Heart right ventricle (tissue), 16 donors: ENCODE data around the gene EFNB3. TPM values are rescaled to one million over a fixed set of nuclear protein-coding genes. Genes with fewer than 3 reads are reported as not detected.

Experiments used
- ATAC-seq, 8 donors: fragments of 200-7000 bp; cut with Tn5 transposase; one replicate each; pipeline ENCODE4 v1.9.1; 2020; ENCODE audit warnings: mild to moderate bottlenecking in 8 of 8, moderate library complexity in 8 of 8, moderate number of reproducible peaks in 1 of 8
- DNase-seq, 2 donors: peaks; one replicate each; pipeline ENCODE4 v3.0.0-alpha.2; 2020
- H3K27ac ChIP-seq, 10 donors: fragments of 200-600 bp; sonication (generic) in 2 of 10; one replicate each; pipeline versions ENCODE4 v1.5.0 to v1.8.0; 2020 to 2022; ENCODE audit warnings: mild to moderate bottlenecking in 3 of 10
- H3K27me3 ChIP-seq, 7 donors: fragments of 200-600 bp; one replicate each; pipeline ENCODE4 v1.8.0; 2021 to 2022; ENCODE audit warnings: mild to moderate bottlenecking in 2 of 7
- H3K36me3 ChIP-seq, 9 donors: fragments of 200-600 bp; sonication (generic) in 1 of 9; one replicate each; pipeline versions ENCODE4 v1.5.0 to v1.8.0; 2020 to 2022; ENCODE audit warnings: mild to moderate bottlenecking in 2 of 9
- H3K4me1 ChIP-seq, 9 donors: fragments of 200-600 bp; sonication (generic) in 1 of 9; one replicate each; pipeline versions ENCODE4 v1.5.0 to v1.8.0; 2020 to 2022; ENCODE audit warnings: mild to moderate bottlenecking in 4 of 9
- H3K4me3 ChIP-seq, 10 donors: fragments of 200-600 bp; sonication (generic) in 2 of 10; one replicate each; pipeline versions ENCODE4 v1.5.0 to v1.8.0; 2020 to 2022; ENCODE audit warnings: mild to moderate bottlenecking in 7 of 10, moderate library complexity in 2 of 10
- H3K9me3 ChIP-seq, 11 donors: fragments of 200-600 bp in 10 of 11; sonication (generic) in 2 of 11; one replicate each; pipeline versions ENCODE4 v1.5.0 to v1.8.0; 2013 to 2022; ENCODE audit warnings: mild to moderate bottlenecking in 2 of 11, control low read depth in 1 of 11, moderate library complexity in 1 of 11
- CTCF ChIP-seq, 9 donors: fragments of 200-600 bp; sonication (generic) in 2 of 9; IDR thresholded peaks; one replicate each; pipeline versions ENCODE4 v1.5.0 to v1.8.0; 2021 to 2022; ENCODE audit warnings: antibody characterized with exemption in 9 of 9, mild to moderate bottlenecking in 5 of 9, moderate library complexity in 1 of 9
- WGBS, 2 donors: extraction: QIAGEN DNeasy Blood & Tissue Kit; methylation state at CpG; one replicate each; pipeline ENCODE4 v1.1.7; 2013; ENCODE audit warnings: inconsistent platforms in 1 of 2; 5-methylcytosine and 5-hydroxymethylcytosine counted together
- intact Hi-C, 10 donors: fragments of 100-400 bp; cut with DNase I; formaldehyde crosslinking; loops; one replicate each; pipeline versions ENCODE4 v1.11.1 to v1.14.2; 2022
- polyA plus RNA-seq, 2 donors: library from polyadenylated mRNA; stranded (reverse); fragments of 200-250 nt; gene quantifications; one replicate each; pipeline ENCODE4 v1.2.3, GENCODE V29; 2013
- total RNA-seq, 10 donors: library from RNA; stranded (reverse); fragmentation: NEBNext Ultra II Directional in 3 of 10; extraction: Animal tissue kit (Norgen Biotek cat#: 25700) in 3 of 10; gene quantifications; one replicate each; pipeline versions ENCODE4 v1.2.1 to v1.2.4, GENCODE V29; 2021 to 2023
- donor health status: Arrhythmogenic right ventricular cardiomyopathy.
- donor health status: ischemic (EF 13 %, LVEDD 7.1; RV severe dilation, severe dysfunction).
- donor health status: healthy with polysubstance abuse.
- donor health status: DM: no; HTN: yes; CAD: no.
- donor health status: DM: no; HTN: no; CAD: no.
- donor health status: ischemic (EF 25% LVEDD 6.9; RV normal size, moderate dysfunction).
- donor health status: ischemic (EF 25% LVEDD 5.7; RV mildly dilated, moderate dysfunction).
- donor health status: healthy.
- donor health status: DM: yes; HTN: yes; CAD: no.
- donor health status: Ischemic cardiomyopathy.
- donor health status: ischemic (EF 35%, LVEDD 5.7; RV mildly dilated, moderate dysfunction).
- donor health status: nonischemic (EF 11% LVEDD 7.7; RV severe dilation, severe dysfunction).
- donor health status: DM: yes; HTN: yes; CAD: no.
- donor health status: PGD.
- donor health status: ischemic (EF 29% LVEDD 5.4; RV normal size, mild dysfunction).
- donor health status: nonischemic (EF 23%, LVEDD 6.1; RV moderate dilation, normal function).

Gene EFNB3
- total and polyA plus RNA-seq, 12 donors, result 0.17 to 1.3 (median 0.53) TPM

- 92 to 96% methylated on average over 14 of the region's 14 CpGs for WGBS, 2 donors
- Histone ChIP-seq H3K36me3 (peaks cover 0 to 32% (median 8%) of the 10 kb centered on the region in 9 donors), H3K9me3 (no peaks in the 10 kb centered on the region), H3K27me3 (peaks cover 5 to 50% (median 32%) of the 10 kb centered on the region in 7 donors), H3K27ac (no peak overlapping the region), H3K4me3 (no peak overlapping the region), H3K4me1 (peaks cover 7 to 26% (median 16%) of the 10 kb centered on the region in 9 donors)
- DNase-seq, result no peak
- TF ChIP-seq CTCF (IDR thresholded peaks at IDR 0.05), result no peak
- intact Hi-C loops, result no loop called here
- ATAC-seq, result no peak
Measured at GRCh38 chr17:7701681-7702080, 3.3 kb upstream of the EFNB3 start.

GRCh38 chr17:7702776-7703175 is 2.2 kb upstream of the EFNB3 start:
- H3K27me3 ChIP-seq, result peaks cover 5 to 50% (median 41%) of the 10 kb centered on the region in 7 donors
- WGBS, 2 donors, result 85 to 87% methylated on average over 13 of the region's 13 CpGs

GRCh38 chr17:7703584-7704479 is 1.2 kb upstream of the EFNB3 start:
- H3K27ac ChIP-seq, result no peak overlapping the region
- peaks cover 5 to 50% (median 41%) of the 10 kb centered on the region in 7 donors for H3K27me3 ChIP-seq
- H3K4me3 ChIP-seq, result peak overlapping the region in 3 of 10 donors; percentile 10 to 57 (median 46)
- peaks cover 0 to 32% (median 8%) of the 10 kb centered on the region in 9 donors for H3K36me3 ChIP-seq
- intact Hi-C loops, result no loop called here
- DNase-seq, result no peak
- ATAC-seq, result peak; percentile 36 to 77 (median 62)
- no peaks in the 10 kb centered on the region for H3K9me3 ChIP-seq
- no peak for TF ChIP-seq CTCF (IDR thresholded peaks at IDR 0.05)
- 22 to 37% methylated on average over 24 of the region's 24 CpGs for WGBS, 2 donors
- peaks cover 7 to 26% (median 16%) of the 10 kb centered on the region in 9 donors for H3K4me1 ChIP-seq

More at GRCh38 chr17:7702776-7703175, 2.2 kb upstream of the EFNB3 start:
- no peaks in the 10 kb centered on the region for H3K9me3 ChIP-seq
- DNase-seq (no peak), ATAC-seq (no peak)
- peaks cover 0 to 32% (median 8%) of the 10 kb centered on the region in 9 donors for H3K36me3 ChIP-seq
- H3K4me3 ChIP-seq, result no peak overlapping the region
- peaks cover 7 to 26% (median 16%) of the 10 kb centered on the region in 9 donors for H3K4me1 ChIP-seq
- intact Hi-C loops, result no loop called here
- TF ChIP-seq CTCF (IDR thresholded peaks at IDR 0.05), result no peak
- H3K27ac ChIP-seq, result no peak overlapping the region

- intact Hi-C loops, result no loop called here
- Histone ChIP-seq H3K9me3 (no peaks in the 10 kb centered on the region), H3K27me3 (peaks cover 5 to 56% (median 41%) of the 10 kb centered on the region in 7 donors), H3K4me1 (peaks cover 7 to 26% (median 20%) of the 10 kb centered on the region in 9 donors), H3K4me3 (peak overlapping the region; percentile 8 to 57 (median 44)), H3K27ac (no peak overlapping the region), H3K36me3 (peaks cover 0 to 26% (median 8%) of the 10 kb centered on the region in 9 donors)
- TF ChIP-seq CTCF (IDR thresholded peaks at IDR 0.05), result no peak
- ATAC-seq, result peak in 1 of 8 donors; percentile 38
- WGBS, 2 donors, result 4 to 5% methylated on average over 41 to 50 of the region's 50 CpGs
- DNase-seq, result no peak
Measured at GRCh38 chr17:7705269-7706255, 560 bp downstream of the EFNB3 start.
